Calu3 (cell line): ENCODE results near the gene SRR. TPM values are rescaled to one million over a fixed set of nuclear protein-coding genes. Genes with fewer than 3 reads are reported as not detected.

Experiments
- BruUV-seq: library from RNA; stranded (reverse); fragments of 400-500 nt; replicated peaks from 2 replicates; lab custom pipeline; 2021; lab: Mats Ljungman, UMichigan
- CTCF ChIA-PET: fragments of 300-600 bp; sonication (Branson Sonifier 250); formaldehyde crosslinking; loops from one replicate; lab custom pipeline; 2022; ENCODE audit warnings: antibody characterized with exemption; lab: Charles Lee
- DNase-seq: peaks from one replicate; pipeline ENCODE4 v3.0.0; 2022
- H3K27ac Mint-ChIP-seq: one replicate; pipeline ENCODE4 v1.8.0; 2022; ENCODE audit warnings: mixed read lengths; ENCODE audit not compliant: unreplicated experiment
- H3K27me3 Mint-ChIP-seq: one replicate; pipeline ENCODE4 v1.8.0; 2022; ENCODE audit warnings: mixed read lengths; ENCODE audit not compliant: unreplicated experiment
- H3K36me3 Mint-ChIP-seq: one replicate; pipeline ENCODE4 v1.8.0; 2022; ENCODE audit warnings: mild to moderate bottlenecking, moderate library complexity, mixed read lengths; ENCODE audit not compliant: insufficient read depth, unreplicated experiment
- H3K4me1 Mint-ChIP-seq: one replicate; pipeline ENCODE4 v1.8.0; 2022; ENCODE audit warnings: mild to moderate bottlenecking, low read depth, mixed read lengths; ENCODE audit not compliant: unreplicated experiment
- H3K4me3 Mint-ChIP-seq: one replicate; pipeline ENCODE4 v1.8.0; 2022; ENCODE audit warnings: mild to moderate bottlenecking, low read depth, moderate library complexity, mixed read lengths; ENCODE audit not compliant: unreplicated experiment
- H3K9me3 Mint-ChIP-seq: one replicate; pipeline ENCODE4 v1.8.0; 2022; ENCODE audit warnings: low read depth, mixed read lengths; ENCODE audit not compliant: unreplicated experiment
- CTCF ChIP-seq: fragments of 200-600 bp; IDR thresholded peaks from one replicate; pipeline ENCODE4 v1.8.0; 2022; ENCODE audit warnings: antibody characterized with exemption; ENCODE audit not compliant: unreplicated experiment
- intact Hi-C: fragments of 100-400 bp; cut with micrococcal nuclease; formaldehyde crosslinking; loops from one replicate; pipeline ENCODE4 v1.10.0; 2022; ENCODE audit not compliant: unreplicated experiment
- total RNA-seq: library from RNA; stranded (reverse); gene quantifications from 2 replicates; pipeline ENCODE4 v1.2.3, GENCODE V29; 2022

Gene SRR
- total RNA-seq, 1 experiment from 2014 or later, result 6.4 TPM

- TF ChIP-seq CTCF, result no peak
- no peak overlapping the region for H3K4me3 Mint-ChIP-seq
- H3K9me3 Mint-ChIP-seq, result no peaks in the 10 kb centered on the region
- CTCF ChIA-PET, result interaction anchor here (1.0 kb wide), 1 partner anchor 13 kb away, joined by 3 read pairs; no protein-coding TSS in a partner anchor
- peak; percentile 46 for DNase-seq
- H3K4me1 Mint-ChIP-seq, result peaks cover 8% of the 10 kb centered on the region
- no peak overlapping the region for H3K27ac Mint-ChIP-seq
- intact Hi-C loops, result no loop called here
- no TSS peak for BruUV-seq
- peaks cover 14% of the 10 kb centered on the region for H3K36me3 Mint-ChIP-seq
- H3K27me3 Mint-ChIP-seq, result no peaks in the 10 kb centered on the region
Observed at GRCh38 chr17:2347805-2348685, 44.3 kb downstream of the SRR start.

DNA sequence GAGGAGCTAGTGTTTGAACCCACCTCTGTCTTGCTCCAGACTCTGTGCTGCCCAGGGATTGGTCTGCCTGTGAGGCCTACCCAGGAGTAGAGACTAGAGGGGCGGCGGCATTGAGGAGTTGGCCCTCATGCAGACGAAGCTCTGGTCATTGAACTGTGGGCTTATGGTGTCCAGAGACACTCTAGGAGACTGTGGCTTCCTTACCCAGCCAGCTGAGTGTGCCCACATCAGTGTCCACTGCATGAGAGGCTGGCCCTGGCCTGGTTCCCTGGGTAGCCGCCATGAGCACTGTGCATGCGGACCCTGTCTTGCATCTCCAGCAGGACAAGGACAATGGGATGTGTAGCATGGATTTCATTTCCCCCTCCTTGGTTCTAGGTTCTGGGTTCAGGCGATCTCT, 47.5 kb downstream of the SRR start:
- Mint-ChIP-seq H3K27ac (no peak overlapping the region), H3K36me3 (peaks cover 5% of the 10 kb centered on the region), H3K4me3 (no peak overlapping the region), H3K27me3 (no peaks in the 10 kb centered on the region), H3K9me3 (no peaks in the 10 kb centered on the region), H3K4me1 (peaks cover under 1% of the 10 kb centered on the region)
- CTCF ChIA-PET, result no interaction called here
- TF ChIP-seq CTCF, result no peak
- intact Hi-C loops, result no loop called here
- no peak for DNase-seq
- BruUV-seq, result no TSS peak

- intact Hi-C loops, result no loop called here
- Mint-ChIP-seq H3K36me3 (no peaks in the 10 kb centered on the region), H3K9me3 (no peaks in the 10 kb centered on the region), H3K4me1 (peaks cover 8% of the 10 kb centered on the region), H3K27me3 (no peaks in the 10 kb centered on the region), H3K27ac (no peak overlapping the region), H3K4me3 (no peak overlapping the region)
- no peak for TF ChIP-seq CTCF
- BruUV-seq, result no TSS peak
- CTCF ChIA-PET, result no interaction called here
- no peak for DNase-seq
Observed at GRCh38 chr17:2354311-2354710, 50.6 kb downstream of the SRR start.

DNA sequence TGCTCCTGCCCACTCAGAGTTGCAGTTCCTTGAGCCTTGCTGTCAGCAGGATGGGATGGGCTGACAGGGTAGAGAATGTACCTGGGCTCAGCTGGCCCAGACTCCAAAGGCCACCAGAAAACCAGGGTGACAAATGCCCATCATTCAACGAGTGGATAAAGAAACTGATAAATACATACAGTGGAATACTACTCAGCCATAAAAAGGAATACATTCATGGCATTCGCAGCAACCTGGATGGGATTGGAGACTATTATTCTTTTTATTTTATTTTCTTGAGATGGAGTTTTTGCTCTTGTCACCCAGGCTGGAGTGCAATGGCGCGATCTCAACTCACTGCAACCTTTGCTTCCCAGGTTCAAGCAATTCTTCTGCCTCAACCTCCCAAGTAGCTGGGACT, 53.5 kb downstream of the SRR start:
- H3K27ac Mint-ChIP-seq, result no peak overlapping the region
- H3K36me3 Mint-ChIP-seq, result peaks cover 20% of the 10 kb centered on the region
- no peaks in the 10 kb centered on the region for H3K27me3 Mint-ChIP-seq
- intact Hi-C loops, result no loop called here
- TF ChIP-seq CTCF, result no peak
- no peak overlapping the region for H3K4me3 Mint-ChIP-seq
- DNase-seq, result no peak
- BruUV-seq, result no TSS peak
- CTCF ChIA-PET, result no interaction called here
- peaks cover 25% of the 10 kb centered on the region for H3K4me1 Mint-ChIP-seq
- no peaks in the 10 kb centered on the region for H3K9me3 Mint-ChIP-seq
